NCI-H2107 treated with DMSO at 0.1 percent for 48 hours (cell line): ENCODE data around the gene CDC42BPA.

ENCODE experiments used
- DNase-seq: peaks from one replicate; lab custom pipeline; 2025; ENCODE audit not compliant: unreplicated experiment; lab: John Stamatoyannopoulos, UW

The CDC42BPA gene

GRCh38 chr1:226981838-226982237 lies 336.5 kb downstream of the CDC42BPA start:
- DNase-seq = no peak

- no peak for DNase-seq
Measured at GRCh38 chr1:226981386-226981817, 336.9 kb downstream of the CDC42BPA start.

- no peak for DNase-seq
Measured at GRCh38 chr1:226980565-226981385, 337.5 kb downstream of the CDC42BPA start.

- no peak for DNase-seq
Measured at GRCh38 chr1:226980122-226980560, 338.2 kb downstream of the CDC42BPA start.

- DNase-seq = no peak
Measured at GRCh38 chr1:226979517-226980121, 338.7 kb downstream of the CDC42BPA start.

GRCh38 chr1:226979115-226979516 lies 339.2 kb downstream of the CDC42BPA start:
- no peak for DNase-seq

- DNase-seq = no peak
Measured at GRCh38 chr1:226978432-226979114, 339.7 kb downstream of the CDC42BPA start.

- DNase-seq = no peak
Measured at GRCh38 chr1:226977643-226978431, 340.5 kb downstream of the CDC42BPA start.

- DNase-seq = no peak
Measured at GRCh38 chr1:226976978-226977642, 341.2 kb downstream of the CDC42BPA start.

- no peak for DNase-seq
Measured at GRCh38 chr1:226976276-226976977, 341.9 kb downstream of the CDC42BPA start.

GRCh38 chr1:226975259-226976250 lies 342.7 kb downstream of the CDC42BPA start:
- peak; percentile 81 for DNase-seq

GRCh38 chr1:226974544-226975258 lies 343.6 kb downstream of the CDC42BPA start:
- DNase-seq = no peak

GRCh38 chr1:226973898-226974543 lies 344.3 kb downstream of the CDC42BPA start:
- DNase-seq = no peak

- DNase-seq = no peak
Measured at GRCh38 chr1:226973371-226973897, 344.9 kb downstream of the CDC42BPA start.

- no peak for DNase-seq
Measured at GRCh38 chr1:226972931-226973330, 345.4 kb downstream of the CDC42BPA start.

- no peak for DNase-seq
Measured at GRCh38 chr1:226971765-226972164, 346.5 kb downstream of the CDC42BPA start.

GRCh38 chr1:226967665-226968064 lies 350.6 kb downstream of the CDC42BPA start:
- no peak for DNase-seq
